ENCODE results near the gene ZP4.

ZP4 gene, protein sequence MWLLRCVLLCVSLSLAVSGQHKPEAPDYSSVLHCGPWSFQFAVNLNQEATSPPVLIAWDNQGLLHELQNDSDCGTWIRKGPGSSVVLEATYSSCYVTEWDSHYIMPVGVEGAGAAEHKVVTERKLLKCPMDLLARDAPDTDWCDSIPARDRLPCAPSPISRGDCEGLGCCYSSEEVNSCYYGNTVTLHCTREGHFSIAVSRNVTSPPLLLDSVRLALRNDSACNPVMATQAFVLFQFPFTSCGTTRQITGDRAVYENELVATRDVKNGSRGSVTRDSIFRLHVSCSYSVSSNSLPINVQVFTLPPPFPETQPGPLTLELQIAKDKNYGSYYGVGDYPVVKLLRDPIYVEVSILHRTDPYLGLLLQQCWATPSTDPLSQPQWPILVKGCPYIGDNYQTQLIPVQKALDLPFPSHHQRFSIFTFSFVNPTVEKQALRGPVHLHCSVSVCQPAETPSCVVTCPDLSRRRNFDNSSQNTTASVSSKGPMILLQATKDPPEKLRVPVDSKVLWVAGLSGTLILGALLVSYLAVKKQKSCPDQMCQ

DNA sequence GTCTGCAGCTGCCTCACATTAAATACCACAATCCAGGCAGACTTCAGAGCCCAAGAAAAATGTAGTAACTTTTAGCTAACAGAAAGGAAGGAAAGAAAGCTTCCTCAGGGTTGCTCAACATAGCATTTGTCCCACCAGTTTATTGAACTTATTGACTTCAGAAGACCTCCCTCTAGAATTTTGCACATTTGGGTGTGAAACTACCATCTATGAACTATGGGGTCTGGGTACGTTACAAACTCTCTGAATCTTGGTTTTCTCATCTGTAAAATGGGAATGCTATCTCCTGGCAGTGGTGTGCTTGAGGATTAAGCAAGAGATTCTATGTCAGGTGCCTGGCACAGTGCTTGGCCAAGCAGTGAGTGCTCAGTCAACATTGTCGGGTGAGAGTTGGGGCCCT, at the start of gene ZP4:
Gene ZP4 (minus strand): TSS at position 101 of the 400 bp plus-strand sequence. CDS start 287 bp downstream, outside the sequence.
- DNase-seq: no peak

DNA sequence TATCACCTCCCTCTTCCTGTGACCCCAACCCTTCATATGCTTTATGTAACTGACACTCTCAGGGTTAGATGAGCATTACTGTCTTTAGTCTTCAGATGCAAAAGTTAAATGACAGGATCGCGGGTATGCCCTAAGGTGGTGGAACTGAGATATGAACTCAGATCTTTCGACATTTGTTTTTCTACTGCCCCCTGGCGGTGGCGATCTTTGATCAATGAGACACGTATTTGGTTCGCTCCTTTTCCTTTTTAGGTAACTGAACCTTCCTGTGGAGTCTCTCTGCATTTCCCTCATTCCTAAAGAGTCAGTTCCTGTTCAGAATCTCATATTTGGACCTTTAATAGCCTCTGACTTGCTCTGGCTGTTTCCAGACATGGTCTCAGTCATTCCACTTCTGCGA, 47.8 kb upstream of the ZP4 start:
- no peak for DNase-seq

DNA sequence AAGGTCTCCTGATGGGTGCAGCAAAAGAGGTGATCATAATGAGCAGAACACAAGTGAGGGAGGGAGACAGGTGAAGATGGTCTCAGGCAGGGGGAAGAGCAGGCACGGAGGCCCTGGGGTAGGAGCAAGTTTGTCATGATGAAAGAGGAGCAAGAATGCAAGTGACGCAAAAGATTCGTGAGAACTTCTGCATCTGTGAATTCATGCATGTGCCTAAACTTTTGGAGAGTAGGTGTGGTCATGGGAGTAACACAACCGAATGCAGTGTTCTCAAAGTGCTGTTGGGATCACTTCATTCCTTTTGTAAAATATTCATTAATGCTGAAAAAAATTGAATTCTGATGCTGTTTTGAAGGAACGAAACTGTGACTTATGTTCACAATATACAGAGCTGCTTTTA, 47.3 kb upstream of the ZP4 start:
- DNase-seq: no peak

DNA sequence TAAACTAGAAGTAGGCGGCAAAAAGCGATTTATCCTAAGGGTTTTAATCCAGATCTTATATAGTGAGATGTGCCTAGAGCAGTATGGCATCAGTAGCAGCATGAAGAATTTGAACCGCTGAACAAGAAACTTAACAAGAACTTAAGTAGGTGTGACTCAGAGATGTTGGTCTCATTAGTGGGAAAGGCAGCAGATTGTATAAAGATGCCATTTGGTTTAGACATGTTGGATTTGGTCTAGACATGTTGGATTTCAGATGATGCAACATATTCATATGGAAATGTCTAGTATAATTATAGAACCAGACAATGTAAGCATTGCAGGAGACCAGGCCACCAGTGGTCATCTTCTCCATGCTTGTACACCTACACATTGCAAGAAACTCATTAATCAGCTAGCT, 42.1 kb upstream of the ZP4 start:
- DNase-seq: no peak

DNA sequence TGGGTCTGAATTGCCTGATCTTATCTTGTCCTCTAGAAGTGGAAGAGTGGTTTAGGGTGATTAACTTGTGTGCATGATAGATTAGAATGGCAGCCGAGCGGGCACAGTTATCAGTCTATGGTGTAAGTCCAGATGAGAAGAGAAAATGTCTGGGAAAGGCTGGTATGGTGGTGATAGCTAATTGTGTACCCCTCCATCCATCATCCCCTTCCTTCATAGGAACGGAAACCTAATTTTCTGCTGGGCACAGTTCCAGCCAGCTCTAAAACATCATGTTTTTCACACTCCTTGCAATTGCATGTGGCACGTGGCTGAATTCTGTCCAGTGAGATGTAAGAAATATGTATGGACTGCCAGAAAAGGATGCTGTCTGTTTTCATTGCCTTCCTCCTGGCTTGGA, 40.9 kb upstream of the ZP4 start:
- no peak for DNase-seq

DNA sequence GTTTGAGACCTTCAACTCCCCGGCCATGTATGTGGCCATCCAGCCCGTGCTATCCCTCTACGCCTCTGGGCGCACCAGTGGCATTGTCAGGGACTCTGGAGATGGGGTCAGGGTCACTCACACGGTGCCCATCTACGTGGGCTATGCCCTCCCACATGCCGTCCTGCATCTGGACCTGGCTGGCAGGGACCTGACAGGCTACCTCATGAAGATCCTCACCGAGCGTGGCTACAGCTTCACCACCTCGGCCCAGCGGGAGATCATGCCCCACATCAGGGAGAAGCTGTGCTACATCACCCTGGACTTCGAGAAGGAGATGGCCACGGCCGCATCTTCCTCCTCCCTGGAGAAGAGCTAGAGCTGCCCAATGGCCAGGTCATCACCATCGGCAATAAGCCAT, 36.5 kb upstream of the ZP4 start:
- DNase-seq: no peak

DNA sequence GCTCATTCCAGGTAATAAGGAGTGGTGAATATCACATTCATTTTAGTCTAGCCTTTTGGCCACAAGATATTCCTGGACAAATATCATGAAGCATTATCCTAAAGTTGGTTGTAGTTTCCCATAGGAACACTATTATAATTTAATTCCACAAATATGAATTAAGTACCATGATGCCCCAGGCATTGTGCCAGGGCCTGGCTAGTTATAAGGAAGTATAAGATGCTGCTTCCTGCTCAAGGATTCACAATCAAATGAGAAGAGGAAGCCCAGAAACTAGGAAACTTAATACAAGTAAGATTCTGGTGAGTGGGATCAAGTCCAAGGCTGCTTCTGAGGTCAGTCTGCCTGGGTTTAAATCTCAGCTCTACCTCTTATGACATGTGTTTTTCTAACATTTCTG, 30.6 kb upstream of the ZP4 start:
- DNase-seq: no peak

DNA sequence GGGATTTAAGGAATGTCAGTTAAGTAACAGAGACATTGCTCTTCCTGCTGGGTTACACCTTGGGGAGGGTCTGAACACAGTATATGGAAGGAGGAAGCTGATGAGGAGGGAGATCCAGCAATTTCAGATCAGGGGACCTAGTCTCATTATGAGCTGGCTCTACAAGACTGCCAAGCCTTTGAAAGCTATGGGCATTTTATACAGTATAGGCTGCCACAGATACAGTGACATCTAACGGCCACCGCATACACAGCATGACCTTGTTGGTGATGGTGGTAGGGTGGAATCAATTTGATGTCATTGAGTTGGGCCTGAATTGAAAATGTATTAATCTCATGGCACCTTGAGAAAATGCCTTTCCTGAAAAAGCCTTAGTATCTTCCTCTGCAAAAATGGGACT, 22.6 kb upstream of the ZP4 start:
- DNase-seq: no peak

DNA sequence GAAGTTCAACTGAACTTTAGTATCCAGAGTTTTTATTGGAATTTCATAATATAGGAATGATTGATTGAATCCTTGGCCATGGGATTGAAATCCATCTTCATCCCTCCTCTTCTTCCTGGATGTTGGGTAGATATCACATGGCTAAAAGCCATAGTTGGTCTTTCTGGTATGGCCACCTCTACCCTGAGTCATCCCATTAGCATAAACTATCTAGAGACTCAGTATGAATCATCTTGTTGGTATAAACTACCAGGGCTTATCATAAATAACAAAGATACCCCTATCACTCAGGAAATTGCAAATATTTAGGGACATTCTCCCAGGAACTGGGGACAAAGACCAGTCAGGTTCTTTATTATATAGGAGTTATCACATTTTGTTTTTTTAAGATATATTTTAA, 21.2 kb upstream of the ZP4 start:
- DNase-seq: no peak

DNA sequence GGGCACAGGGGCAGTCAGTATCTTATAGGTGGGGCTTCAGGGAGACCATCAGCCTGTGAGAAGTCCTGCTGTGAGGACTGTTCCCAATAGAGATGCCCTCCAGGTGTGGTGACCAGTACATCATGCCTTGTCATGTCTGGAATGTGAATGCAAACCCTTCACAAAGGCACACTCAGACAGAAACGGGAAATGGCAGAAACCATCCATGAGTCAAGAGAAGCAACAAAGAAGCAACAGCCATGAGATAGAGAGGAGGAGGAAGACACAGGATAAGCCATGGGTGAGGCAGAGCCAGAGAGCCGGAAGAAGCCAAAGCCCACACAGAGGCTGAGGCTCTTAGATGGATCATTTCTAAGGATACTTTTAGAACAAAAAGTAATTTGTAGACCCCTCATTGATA, 20.1 kb upstream of the ZP4 start:
- DNase-seq: no peak

DNA sequence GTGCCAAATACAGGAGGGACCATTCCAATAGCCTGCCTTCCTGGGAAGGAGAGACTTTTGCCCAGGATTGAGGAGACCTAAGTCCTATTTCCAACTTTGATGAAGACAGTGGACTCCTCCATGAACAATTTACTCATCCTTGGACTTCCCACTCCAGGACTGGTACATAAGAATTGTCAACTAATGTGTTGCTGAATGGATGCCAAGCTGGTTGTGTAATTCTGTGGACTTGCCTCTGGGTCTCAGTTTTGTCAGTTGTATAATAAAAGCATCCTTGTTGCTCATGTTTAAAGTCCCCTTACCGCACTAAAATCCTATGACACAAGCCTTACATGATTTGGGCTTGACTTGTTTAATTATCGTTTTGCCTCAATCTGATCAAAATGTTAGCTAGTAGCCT, 13.2 kb upstream of the ZP4 start:
- no peak for DNase-seq

DNA sequence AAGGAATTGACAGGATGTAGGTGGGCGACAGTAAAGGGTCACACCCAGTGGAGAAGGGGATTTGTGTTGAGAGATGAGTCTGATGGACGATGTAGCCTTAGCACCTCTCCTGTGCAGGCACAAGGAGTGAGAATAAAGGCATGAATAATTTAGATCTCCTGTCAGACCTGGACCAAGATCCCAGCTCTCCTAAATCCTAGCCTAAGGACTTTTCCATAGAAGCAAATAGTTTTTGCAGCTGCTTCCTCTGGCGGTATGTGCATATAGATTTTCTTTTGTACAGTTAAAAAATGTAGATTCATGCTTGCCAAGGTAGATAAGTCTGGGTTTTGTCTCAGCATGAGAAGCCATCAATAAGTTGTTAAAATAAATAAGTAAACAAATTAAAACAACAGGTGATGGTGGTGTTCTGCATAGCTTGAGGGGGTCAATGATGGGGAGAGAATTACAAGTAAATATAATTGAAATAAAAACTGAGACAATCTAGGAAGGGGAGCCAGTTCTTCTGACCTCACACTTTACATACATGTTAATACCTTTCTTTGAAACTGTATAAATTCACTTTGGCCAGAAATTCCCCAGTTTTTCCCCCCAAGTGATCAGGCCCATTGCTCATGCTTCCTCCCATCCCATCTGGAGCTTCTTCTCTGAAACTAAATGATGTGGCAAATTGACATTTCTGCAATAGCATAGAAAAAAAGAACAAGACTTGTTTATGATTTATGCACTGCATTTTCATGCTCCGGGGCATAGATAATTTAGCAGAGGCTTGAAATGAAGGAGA, 12.4 kb upstream of the ZP4 start:
- no peak for DNase-seq

DNA sequence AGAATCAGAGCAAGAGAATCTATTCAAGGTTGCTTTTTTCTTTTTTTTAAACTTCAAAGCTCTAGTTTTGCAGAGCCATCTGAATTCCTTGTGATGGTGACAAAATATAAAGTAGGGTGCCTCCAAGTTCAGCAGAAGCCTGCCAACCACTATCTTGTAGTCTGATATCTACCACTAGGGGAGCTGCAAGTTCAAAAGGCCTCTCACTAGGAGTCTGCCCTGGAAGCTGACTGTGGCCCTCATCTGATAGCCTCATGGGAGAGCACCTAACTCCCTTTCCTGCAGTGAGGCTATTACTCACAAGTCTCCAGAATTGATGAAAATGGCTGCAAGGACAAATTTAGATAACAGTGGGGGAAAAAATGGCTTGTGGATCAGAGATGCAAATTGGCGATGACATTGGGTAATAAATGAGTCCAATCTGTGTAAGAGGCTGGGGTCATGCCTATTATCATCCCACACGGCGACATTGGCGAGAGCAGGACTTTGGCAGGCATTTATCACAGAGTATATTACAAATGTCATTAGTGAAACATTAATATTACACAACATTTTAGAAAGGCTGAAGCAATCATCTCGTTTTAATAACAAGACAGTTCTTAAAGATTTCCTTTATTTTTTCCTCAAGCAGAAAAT, 10.7 kb upstream of the ZP4 start:
- no peak for DNase-seq

DNA sequence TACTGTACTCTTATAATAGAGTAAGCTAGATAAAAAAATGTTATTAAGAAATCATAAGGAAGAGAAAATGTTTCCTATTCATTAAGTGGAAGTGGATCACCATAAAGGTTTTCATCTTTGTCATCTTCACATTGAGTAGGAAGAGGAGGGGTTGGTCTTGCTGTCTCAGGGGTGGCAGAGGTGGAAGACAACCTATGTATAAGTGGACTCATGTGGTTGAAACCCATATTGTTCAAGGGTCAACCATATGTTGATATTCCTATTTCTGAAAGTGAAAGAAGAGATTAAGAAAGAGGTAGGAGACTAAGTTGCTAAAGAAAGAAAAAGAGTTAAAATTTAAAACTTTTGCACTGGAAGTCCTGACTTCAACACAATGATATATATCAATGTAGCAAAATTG, 4.9 kb upstream of the ZP4 start:
- DNase-seq: no peak

DNA sequence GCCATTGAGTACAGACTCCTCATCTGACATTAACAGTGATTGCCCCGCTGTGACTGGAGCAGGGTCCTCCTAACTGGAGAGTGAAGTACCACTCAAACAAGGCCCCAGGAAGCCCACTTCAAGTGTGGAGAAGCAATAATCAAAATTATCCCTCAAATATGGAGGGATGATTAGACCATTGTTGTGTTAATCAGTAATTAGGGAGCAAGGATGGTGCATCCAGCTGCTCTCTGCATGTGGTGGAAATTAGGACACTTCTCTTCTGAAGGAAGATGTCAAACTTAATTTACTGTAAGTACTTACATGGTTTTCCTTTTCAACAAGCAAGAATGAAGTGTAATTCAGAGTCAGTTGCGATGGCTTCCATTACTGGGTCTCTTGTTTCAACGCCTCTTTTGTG, 3.4 kb upstream of the ZP4 start:
- no peak for DNase-seq

DNA sequence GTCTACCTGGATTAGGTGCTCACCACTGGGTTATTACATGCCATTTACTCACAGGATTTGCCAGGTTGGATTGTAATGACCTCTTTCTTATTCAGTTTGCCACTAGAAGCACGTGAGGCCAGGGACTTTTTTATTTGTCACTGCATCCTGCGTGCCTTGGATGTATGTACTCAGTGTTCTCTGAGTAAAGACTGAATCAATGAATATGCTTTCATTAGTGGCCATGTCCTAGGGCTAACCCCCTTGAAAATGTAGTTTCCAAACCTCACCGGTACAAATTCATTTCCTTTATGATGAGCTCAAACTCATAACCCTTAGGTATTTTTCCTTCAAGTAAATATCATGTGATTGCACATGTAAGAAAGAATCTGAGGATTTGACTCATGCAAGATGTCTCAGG, 1.3 kb upstream of the ZP4 start:
- DNase-seq: no peak

DNA sequence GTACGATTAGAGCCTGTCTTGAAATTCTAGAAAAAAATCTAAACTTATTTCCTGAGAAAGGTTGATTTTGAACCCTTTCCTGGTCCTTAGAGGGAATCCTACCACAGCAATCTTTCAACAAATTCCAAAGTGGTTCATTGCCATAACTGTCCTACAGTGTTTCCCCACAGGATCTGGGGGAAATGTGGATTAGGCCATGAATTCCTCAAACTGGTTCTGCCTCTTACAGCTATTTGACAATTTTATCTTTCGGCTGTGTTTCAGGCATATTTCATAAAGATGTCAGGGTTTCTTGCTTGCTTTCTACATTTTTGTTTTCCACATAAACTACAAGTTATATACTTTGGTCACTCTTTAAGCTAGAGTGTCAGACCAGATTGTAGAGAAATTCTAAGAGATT, 544 bp upstream of the ZP4 start:
- DNase-seq: no peak

DNA sequence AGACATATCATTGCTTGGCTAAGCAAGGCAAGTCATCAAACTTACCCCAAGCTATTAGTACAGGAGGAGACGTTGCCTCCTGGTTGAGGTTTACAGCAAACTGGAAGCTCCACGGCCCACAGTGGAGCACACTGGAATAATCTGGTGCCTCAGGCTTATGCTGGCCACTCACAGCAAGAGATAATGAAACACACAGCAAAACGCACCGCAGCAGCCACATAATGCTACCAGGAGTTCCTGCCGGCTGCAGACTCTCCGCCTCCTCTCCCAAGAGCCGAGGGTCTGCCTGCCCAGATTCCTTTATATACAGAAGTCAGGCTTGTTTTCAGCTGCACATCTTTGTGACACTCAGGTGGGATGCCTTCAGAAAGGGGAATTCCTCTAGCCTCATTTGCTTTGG, 306 bp downstream of the ZP4 start:
- no peak for DNase-seq

DNA sequence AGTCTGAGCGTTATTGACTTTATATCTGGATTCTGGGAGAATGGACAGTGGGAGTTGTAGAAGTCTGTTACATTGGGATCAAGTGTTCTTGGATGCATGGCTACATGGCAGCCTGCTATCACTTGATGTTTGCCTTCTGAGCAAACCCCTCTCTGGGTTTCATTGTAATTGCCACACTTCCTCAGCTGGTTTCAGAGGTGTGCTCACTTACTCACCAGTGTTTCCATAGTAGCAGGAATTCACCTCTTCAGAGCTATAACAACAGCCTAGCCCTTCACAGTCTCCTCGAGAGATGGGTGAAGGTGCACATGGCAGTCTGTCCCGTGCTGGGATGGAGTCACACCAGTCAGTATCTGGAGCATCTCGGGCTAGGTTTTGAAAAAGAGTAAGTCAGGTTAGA, 2.6 kb downstream of the ZP4 start:
- DNase-seq: no peak

DNA sequence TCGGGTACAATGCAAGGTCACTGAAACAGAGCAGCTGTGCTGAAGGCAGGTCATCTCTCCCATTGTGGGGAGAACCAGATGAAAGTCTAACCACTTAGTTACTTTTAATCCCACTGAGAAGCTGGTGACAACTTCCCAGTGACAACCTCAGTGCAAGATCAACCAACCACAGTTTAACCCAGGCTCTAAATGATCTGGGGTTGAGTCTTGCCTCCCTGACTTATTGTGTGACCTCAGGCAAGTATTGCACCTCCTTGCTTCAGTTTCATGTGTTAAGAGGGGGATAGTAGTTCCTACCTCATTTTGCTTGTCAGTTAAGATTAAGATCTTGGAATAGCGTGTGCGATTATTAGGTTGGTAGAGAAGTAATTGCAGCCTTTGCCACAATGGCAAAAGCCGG, 3.2 kb downstream of the ZP4 start:
- DNase-seq: no peak

DNA sequence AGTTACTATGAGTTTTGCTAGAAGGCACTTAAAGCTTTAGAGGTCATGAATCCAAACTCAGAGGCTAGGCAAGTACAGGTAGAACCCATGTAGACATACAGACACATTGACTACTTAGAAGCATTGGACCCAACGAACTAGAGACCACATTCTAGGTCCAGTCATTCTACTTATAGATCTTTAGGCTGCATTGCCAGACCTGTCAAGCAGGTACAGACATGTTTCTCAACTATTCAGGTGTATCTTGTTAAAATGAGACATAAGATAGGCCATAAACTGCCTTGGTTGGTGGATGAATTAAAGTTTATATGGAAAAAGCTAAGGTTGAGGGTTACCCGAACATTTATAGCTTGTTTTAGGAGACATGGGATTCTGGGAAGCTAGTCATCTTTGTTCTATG, 6.5 kb downstream of the ZP4 start:
- no peak for DNase-seq

DNA sequence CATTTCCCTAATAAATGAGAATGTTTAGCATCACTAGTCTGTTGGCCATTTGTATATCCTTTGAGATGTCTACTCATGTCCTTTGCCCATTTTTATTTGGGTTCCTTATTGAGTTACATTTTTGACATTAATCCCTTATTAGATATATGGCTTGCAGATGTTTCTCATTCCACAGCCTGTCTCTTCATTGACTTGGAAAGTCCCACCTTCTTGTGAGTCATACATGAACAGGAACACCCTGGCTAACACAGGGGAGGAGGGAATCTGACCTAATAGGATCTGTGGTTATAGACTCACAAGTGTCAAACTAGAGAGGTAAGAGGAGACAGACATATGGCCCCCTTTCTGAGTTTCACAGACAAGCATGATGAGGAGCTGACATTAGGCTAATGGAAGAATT, 11.5 kb downstream of the ZP4 start:
- no peak for DNase-seq

DNA sequence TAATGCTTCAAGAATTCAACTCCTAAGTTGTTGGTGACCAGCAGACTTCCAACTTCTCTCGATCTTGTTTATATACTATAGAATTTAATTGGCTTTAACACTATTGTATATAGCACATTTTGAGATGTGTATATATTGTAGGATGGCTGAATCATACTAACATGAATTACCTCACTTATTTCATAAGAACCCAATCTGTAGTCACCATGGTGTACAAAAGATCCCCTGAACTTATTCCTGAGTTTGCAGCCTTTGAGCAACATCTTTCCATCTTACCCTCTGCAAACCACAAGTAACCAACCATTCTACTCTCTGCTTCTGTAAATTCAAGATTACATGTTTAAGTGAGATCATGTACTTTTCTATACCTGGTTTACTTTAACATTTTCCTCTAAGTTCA, 12.3 kb downstream of the ZP4 start:
- no peak for DNase-seq

DNA sequence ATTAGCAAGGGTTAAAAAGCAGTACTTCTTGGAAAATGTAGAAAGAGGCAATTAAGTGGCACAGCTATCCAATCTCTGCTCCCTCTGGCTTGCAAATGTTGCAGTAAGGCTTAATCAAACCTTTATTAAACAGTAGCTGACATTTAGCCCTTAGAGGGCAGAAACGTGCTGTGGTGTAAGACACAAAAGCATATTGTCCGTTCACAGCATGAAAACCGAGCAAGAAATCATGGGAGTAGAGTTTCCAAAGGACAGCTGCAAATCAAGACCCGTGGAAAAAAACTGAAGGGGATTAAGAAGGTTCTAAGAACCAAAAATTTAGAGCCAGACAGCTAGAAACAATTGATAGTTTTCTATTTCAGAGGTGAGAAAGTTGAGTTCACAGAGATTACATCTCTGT, 13.1 kb downstream of the ZP4 start:
- no peak for DNase-seq
